ENCODE data around the gene FOXK1.

FOXK1 gene

GRCh38 chr7:4818000-4818794 is 136.1 kb downstream of the FOXK1 start:
- no peaks in the 10 kb centered on the region for H3K9me3 ChIP-seq (ENCODE audit: control insufficient read depth, low read length)

GRCh38 chr7:4819560-4820404 is 137.7 kb downstream of the FOXK1 start:
- H3K4me3 ChIP-seq (ENCODE audit: insufficient read depth, low read depth, low read length), result no peak overlapping the region
- 93 to 94% methylated on average over 39 of the region's 39 CpGs for WGBS, 2 experiments
- H3K36me3 ChIP-seq (ENCODE audit: control insufficient read depth, insufficient read depth, low read length), result no peaks in the 10 kb centered on the region
- H3K4me1 ChIP-seq (ENCODE audit: control insufficient read depth, insufficient read depth, low read length), result no peaks in the 10 kb centered on the region
- H3K27ac ChIP-seq (ENCODE audit: insufficient read depth, low read depth, low read length, poor library complexity, severe bottlenecking), result no peak overlapping the region
- no peaks in the 10 kb centered on the region for H3K9me3 ChIP-seq (ENCODE audit: control insufficient read depth, low read length)
- H3K27me3 ChIP-seq (ENCODE audit: control insufficient read depth, insufficient read depth, low read length, poor library complexity, severe bottlenecking), result no peaks in the 10 kb centered on the region

More at GRCh38 chr7:4818000-4818794, 136.1 kb downstream of the FOXK1 start:
- H3K4me3 ChIP-seq (ENCODE audit: insufficient read depth, low read depth, low read length), result no peak overlapping the region
- H3K4me1 ChIP-seq (ENCODE audit: control insufficient read depth, insufficient read depth, low read length), result no peaks in the 10 kb centered on the region
- no peak overlapping the region for H3K27ac ChIP-seq (ENCODE audit: insufficient read depth, low read depth, low read length, poor library complexity, severe bottlenecking)
- H3K27me3 ChIP-seq (ENCODE audit: control insufficient read depth, insufficient read depth, low read length, poor library complexity, severe bottlenecking), result no peaks in the 10 kb centered on the region
- no peaks in the 10 kb centered on the region for H3K36me3 ChIP-seq (ENCODE audit: control insufficient read depth, insufficient read depth, low read length)
- 92% methylated on average over 32 of the region's 32 CpGs for WGBS, 2 experiments

- Histone ChIP-seq H3K4me3 (ENCODE audit: insufficient read depth, low read depth, low read length) (no peak overlapping the region), H3K4me1 (ENCODE audit: control insufficient read depth, insufficient read depth, low read length) (no peaks in the 10 kb centered on the region), H3K36me3 (ENCODE audit: control insufficient read depth, insufficient read depth, low read length) (no peaks in the 10 kb centered on the region), H3K27ac (ENCODE audit: insufficient read depth, low read depth, low read length, poor library complexity, severe bottlenecking) (no peak overlapping the region), H3K9me3 (ENCODE audit: control insufficient read depth, low read length) (no peaks in the 10 kb centered on the region), H3K27me3 (ENCODE audit: control insufficient read depth, insufficient read depth, low read length, poor library complexity, severe bottlenecking) (no peaks in the 10 kb centered on the region)
- WGBS, 2 experiments, result 90 to 93% methylated on average over 19 of the region's 19 CpGs
These were observed 138.4 kb downstream of the FOXK1 start for GRCh38 chr7:4820405-4820966.

All from ectodermal cell (in vitro differentiated cells).